LNCAP (cell line): Measurements from ENCODE around the gene ADGRB3.

Experiments used
- CTCF ChIP-seq: fragments of 450-650 bp; IDR thresholded peaks from 2 replicates; pipeline ENCODE4 v1.5.1; 2017; ENCODE audit warnings: mild to moderate bottlenecking

The ADGRB3 gene

GRCh38 chr6:69012876-69013275 lies 377.8 kb downstream of the ADGRB3 start:
- no peak for TF ChIP-seq CTCF

DNA sequence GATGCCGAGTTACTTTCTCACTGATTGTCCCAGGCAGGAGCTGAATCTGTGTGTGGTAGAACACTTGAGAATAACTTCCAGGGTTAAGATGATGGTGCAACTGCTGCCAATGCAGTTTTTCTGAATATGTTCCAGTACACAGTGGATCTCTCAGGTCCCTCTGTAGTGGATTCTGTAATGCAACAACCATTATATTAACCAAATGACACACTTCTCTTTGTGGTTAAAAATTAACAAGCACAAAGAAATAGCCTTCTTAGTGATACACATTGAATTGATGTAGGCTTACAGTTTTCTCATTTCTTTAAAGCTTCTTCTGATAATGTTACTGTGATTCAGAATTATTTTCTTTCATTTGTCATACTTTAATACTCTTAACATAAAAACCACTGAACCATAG lies 383.8 kb downstream of the ADGRB3 start:
- no peak for TF ChIP-seq CTCF

DNA sequence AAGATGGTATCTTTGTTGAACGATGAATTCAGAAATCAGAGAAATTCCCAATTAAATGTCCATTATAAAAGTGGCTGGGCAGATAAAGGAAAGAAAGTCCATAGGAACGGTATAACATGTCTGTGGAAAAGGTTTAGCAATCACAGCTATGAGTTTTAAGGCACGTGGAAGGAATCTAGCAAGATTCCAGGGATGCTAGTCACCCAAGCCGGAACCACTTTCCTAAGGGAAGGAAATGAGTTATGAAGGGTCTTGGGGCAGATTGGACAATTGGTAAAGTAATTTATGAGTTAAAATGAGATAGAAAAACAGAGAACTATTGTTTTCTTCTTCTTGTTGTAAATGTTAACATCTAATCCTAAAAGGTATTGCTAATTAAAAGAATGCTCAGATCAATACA lies 384.8 kb downstream of the ADGRB3 start:
- TF ChIP-seq CTCF = no peak

DNA sequence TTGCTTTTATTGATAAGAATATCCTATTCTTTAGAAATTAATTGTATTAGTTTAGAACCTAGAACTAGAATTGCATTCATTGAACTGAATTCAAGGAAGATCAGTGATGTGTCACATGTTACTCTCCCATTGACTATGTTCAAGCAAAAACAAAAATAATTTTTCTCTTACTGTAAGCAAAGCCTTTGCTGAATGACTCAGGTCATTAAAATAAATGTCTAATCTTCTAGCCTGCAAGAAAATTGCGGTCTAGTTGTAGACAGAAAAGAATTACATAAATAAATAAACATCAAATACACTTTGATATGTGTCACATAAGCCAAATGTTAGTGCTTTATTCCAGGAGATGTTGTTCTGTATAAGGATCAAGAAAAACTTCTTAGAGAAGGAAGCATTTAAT lies 387.9 kb downstream of the ADGRB3 start:
- no peak for TF ChIP-seq CTCF

GRCh38 chr6:69026243-69026642 lies 391.2 kb downstream of the ADGRB3 start:
- no peak for TF ChIP-seq CTCF

DNA sequence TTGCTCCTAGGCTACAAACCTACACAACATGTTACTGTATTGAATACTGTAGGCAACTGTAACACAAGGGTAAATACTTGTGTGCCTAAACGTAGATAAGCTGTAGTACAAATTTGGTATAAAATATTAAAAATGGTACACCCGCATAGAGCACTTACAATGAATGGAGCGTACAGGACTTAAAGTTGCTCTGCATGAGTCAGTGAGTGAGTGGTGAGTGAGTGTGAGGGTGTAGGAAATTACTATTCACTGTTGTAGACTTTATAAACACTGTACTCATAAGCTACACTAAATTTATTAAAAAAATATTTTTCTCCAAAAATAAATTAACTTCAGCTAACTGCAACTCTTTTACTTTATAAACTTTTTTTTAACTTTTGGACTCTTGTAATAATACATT lies 391.6 kb downstream of the ADGRB3 start:
- TF ChIP-seq CTCF = no peak

GRCh38 chr6:69027861-69028260 lies 392.8 kb downstream of the ADGRB3 start:
- no peak for TF ChIP-seq CTCF

- TF ChIP-seq CTCF = no peak
Measured at GRCh38 chr6:69038841-69039240, 403.8 kb downstream of the ADGRB3 start.
